SK-N-SH (cell line): ENCODE data around the gene RASSF9. TPM values are rescaled to one million over a fixed set of nuclear protein-coding genes. Genes with fewer than 3 reads are reported as not detected.
A peak's percentile ranks its signal among the peaks of the same experiment; 100 is the strongest.

Source experiments
- CTCF ChIA-PET: fragments of 300-600, 350-600 bp; formaldehyde crosslinking; extraction: SDS; loops from one replicate; lab custom pipeline; 2021; lab: Yijun Ruan, JAX
- POLR2A ChIA-PET: fragments of 350-600 bp; sonication (Branson Sonifier 250); formaldehyde crosslinking; extraction: SDS; loops from one replicate; lab custom pipeline; 2020; ENCODE audit warnings: antibody characterized with exemption, inconsistent platforms; lab: Yijun Ruan, JAX
- DNase-seq: peaks from one replicate; pipeline ENCODE4 v3.0.0; 2012
- H2AFZ ChIP-seq: fragments of 200-600 bp; sonication (generic); 2 replicates; pipeline ENCODE4 v1.8.1; 2016; ENCODE audit warnings: antibody characterized with exemption, mild to moderate bottlenecking, low read depth
- H3F3A ChIP-seq: fragments of 200-600 bp; sonication (generic); replicated peaks from 2 replicates; pipeline ENCODE3; 2016; ENCODE audit warnings: antibody characterized with exemption, mild to moderate bottlenecking; ENCODE audit not compliant: insufficient read depth
- H3K27ac ChIP-seq, 2 experiments: fragments of 200-500 bp in 1 of 2; fragments of 200-600 bp in 1 of 2; sonication (Bioruptor generic) in 1 of 2; sonication (generic), shearing (Covaris generic) in 1 of 2; 2 replicates each; pipeline versions ENCODE4 v1.5.1 to v1.6.1; 2014 to 2016; ENCODE audit warnings: low read depth in 2 of 2, inconsistent platforms in 1 of 2, low read length in 1 of 2, mild to moderate bottlenecking in 1 of 2, mixed read lengths in 1 of 2
- H3K27me3 ChIP-seq: fragments of 200-600 bp; sonication (generic), shearing (Covaris generic); 2 replicates; pipeline ENCODE4 v1.6.1; 2016; ENCODE audit warnings: mixed run types; ENCODE audit not compliant: insufficient read depth
- H3K36me3 ChIP-seq, 2 experiments: fragments of 200-500 bp in 1 of 2; fragments of 200-600 bp in 1 of 2; sonication (Bioruptor generic) in 1 of 2; sonication (generic) in 1 of 2; replicated peaks in 1 of 2; 2 replicates each; pipeline versions ENCODE3 to v1.5.1; 2014 to 2016; ENCODE audit warnings: low read length in 1 of 2, mild to moderate bottlenecking in 1 of 2; ENCODE audit not compliant: insufficient read depth in 2 of 2, control insufficient read depth in 1 of 2
- H3K4me1 ChIP-seq, 2 experiments: fragments of 200-500 bp in 1 of 2; fragments of 200-600 bp in 1 of 2; sonication (Bioruptor generic) in 1 of 2; sonication (generic), shearing (Covaris generic) in 1 of 2; 2 replicates each; pipeline versions ENCODE4 v1.5.1 to v1.6.1; 2014 to 2016; ENCODE audit warnings: low read depth in 1 of 2, low read length in 1 of 2, mixed run types in 1 of 2; ENCODE audit not compliant: insufficient read depth in 2 of 2, control insufficient read depth in 1 of 2
- H3K4me2 ChIP-seq: fragments of 200-600 bp; sonication (generic), shearing (Covaris generic); 2 replicates; pipeline ENCODE4 v1.6.1; 2017; ENCODE audit warnings: mixed run types
- H3K4me3 ChIP-seq, 2 experiments: fragments of 200-500 bp in 1 of 2; fragments of 200-600 bp in 1 of 2; sonication (Bioruptor generic) in 1 of 2; sonication (generic), shearing (Covaris generic) in 1 of 2; 2 replicates each; pipeline versions ENCODE4 v1.5.1 to v1.8.1; 2014 to 2016; ENCODE audit warnings: low read depth in 2 of 2, inconsistent platforms in 1 of 2, low read length in 1 of 2, mild to moderate bottlenecking in 1 of 2, mixed read lengths in 1 of 2, moderate library complexity in 1 of 2
- H3K79me2 ChIP-seq: fragments of 200-600 bp; sonication (generic); 2 replicates; pipeline ENCODE4 v1.8.1; 2017; ENCODE audit warnings: mild to moderate bottlenecking; ENCODE audit not compliant: insufficient read depth
- H3K9ac ChIP-seq: fragments of 200-600 bp; sonication (generic); 2 replicates; pipeline ENCODE4 v1.6.1; 2017; ENCODE audit warnings: mixed run types
- H3K9me2 ChIP-seq: fragments of 200-600 bp; sonication (generic); 2 replicates; pipeline ENCODE4 v1.6.1; 2017; ENCODE audit warnings: mixed run types
- H3K9me3 ChIP-seq: fragments of 200-600 bp; sonication (generic); 2 replicates; pipeline ENCODE4 v1.6.1; 2017; ENCODE audit warnings: mixed run types, mild to moderate bottlenecking, moderate library complexity
- H4K20me1 ChIP-seq: fragments of 200-600 bp; sonication (generic); 2 replicates; pipeline ENCODE4 v1.6.1; 2017; ENCODE audit warnings: mild to moderate bottlenecking, mixed run types; ENCODE audit not compliant: insufficient read depth
- CHD2 ChIP-seq: fragments of 150-350 bp; IDR thresholded peaks from 2 replicates; pipeline ENCODE4 v1.6.1; 2018; ENCODE audit warnings: low read length; ENCODE audit not compliant: partially characterized antibody
- ELF1 ChIP-seq: IDR thresholded peaks from 2 replicates; pipeline ENCODE4 v1.4.0; 2012
- EP300 ChIP-seq, 2 experiments: IDR thresholded peaks; 2 replicates each; pipeline versions ENCODE4 v1.4.0 to v1.6.1; 2012; ENCODE audit warnings: borderline replicate concordance in 1 of 2, low read depth in 1 of 2, low read length in 1 of 2
- GATA2 ChIP-seq: sonication (generic); formaldehyde crosslinking; IDR thresholded peaks from 2 replicates; pipeline ENCODE4 v1.5.0; 2020; ENCODE audit warnings: mild to moderate bottlenecking, missing genetic modification reagents
- JUND ChIP-seq: IDR thresholded peaks from 2 replicates; pipeline ENCODE4 v1.4.0; 2012
- MXI1 ChIP-seq: IDR thresholded peaks from 2 replicates; pipeline ENCODE4 v1.6.1; 2012; ENCODE audit warnings: mild to moderate bottlenecking, low read depth, low read length, improper control_type of control experiment
- NFIC ChIP-seq: IDR thresholded peaks from 2 replicates; pipeline ENCODE4 v1.4.0; 2012; ENCODE audit warnings: borderline replicate concordance
- NRF1 ChIP-seq: IDR thresholded peaks from 2 replicates; pipeline ENCODE4 v1.6.1; 2012; ENCODE audit warnings: low read depth, mild to moderate bottlenecking, low read length
- PBX3 ChIP-seq: IDR thresholded peaks from 2 replicates; pipeline ENCODE4; 2012
- POLR2AphosphoS5 ChIP-seq: IDR thresholded peaks from 2 replicates; pipeline ENCODE4 v1.6.1; 2012; ENCODE audit warnings: low read depth, low read length
- RCOR1 ChIP-seq: fragments of 150-350 bp; IDR thresholded peaks from 2 replicates; pipeline ENCODE4 v1.6.1; 2017; ENCODE audit warnings: antibody characterized with exemption, low read length
- RFX5 ChIP-seq: IDR thresholded peaks from 2 replicates; pipeline ENCODE4 v1.6.1; 2012; ENCODE audit warnings: mild to moderate bottlenecking, improper control_type of control experiment, low read length
- SIN3A ChIP-seq: IDR thresholded peaks from 2 replicates; pipeline ENCODE4 v1.6.1; 2012; ENCODE audit warnings: low read depth, mild to moderate bottlenecking, low read length, moderate library complexity, borderline replicate concordance
- SMC3 ChIP-seq: IDR thresholded peaks from 2 replicates; pipeline ENCODE4 v1.6.1; 2012; ENCODE audit warnings: low read depth, low read length, improper control_type of control experiment
- TAF1 ChIP-seq: IDR thresholded peaks from 2 replicates; pipeline ENCODE4 v1.6.1; 2012; ENCODE audit warnings: low read depth, mild to moderate bottlenecking, low read length, moderate library complexity, borderline replicate concordance
- TEAD4 ChIP-seq: IDR thresholded peaks from 2 replicates; pipeline ENCODE4 v1.4.0; 2012; ENCODE audit warnings: mild to moderate bottlenecking, borderline replicate concordance; ENCODE audit not compliant: insufficient read depth
- YY1 ChIP-seq: IDR thresholded peaks from 2 replicates; pipeline ENCODE4 v1.4.0; 2012; ENCODE audit warnings: low read depth, mild to moderate bottlenecking
- WGBS: methylation state at CpG from one replicate; pipeline ENCODE4 v1.1.6; 2017; ENCODE audit warnings: low lambda C conversion rate; 5-methylcytosine and 5-hydroxymethylcytosine counted together
- polyA plus RNA-seq, 3 experiments: library from polyadenylated mRNA; depleted of rRNA; stranded (reverse); fragments of >200 nt; gene quantifications; 2 replicates each; pipeline ENCODE4 v1.2.3, GENCODE V29; 2012
- TF ChIP-seq, protein P1 (sequence below): fragments of 200-600 bp; sonication (generic); IDR thresholded peaks from 2 replicates; pipeline ENCODE4 v1.6.1; 2017; ENCODE audit warnings: antibody characterized with exemption, mild to moderate bottlenecking, moderate library complexity

RASSF9 gene
- polyA plus RNA-seq, 1 of the 3 experiments (the other 2 are of a cell fraction), result 0.21 TPM

GRCh38 chr12:85803923-85804322 is 32.3 kb downstream of the RASSF9 start:
- H3K4me2 ChIP-seq, result no peak overlapping the region
- no peak overlapping the region for H3K4me3 ChIP-seq
- POLR2A ChIA-PET, result no interaction called here
- no peaks in the 10 kb centered on the region for H3K36me3 ChIP-seq
- H3F3A ChIP-seq, result no peaks in the 10 kb centered on the region
- H3K4me1 ChIP-seq, result peaks cover 0 to 9% of the 10 kb centered on the region in 2 experiments; a peak in 1 of 4 replicates
- no peak for DNase-seq
- no peak for TF ChIP-seq MXI1
- TF ChIP-seq CHD2, result no peak
- TF ChIP-seq SIN3A, result no peak
- no peak for TF ChIP-seq GATA2 (CRISPR knock-in tag)
- TF ChIP-seq RFX5, result no peak
- no peak for TF ChIP-seq YY1
- no peak for TF ChIP-seq NRF1
- TF ChIP-seq NFIC, result no peak
- TF ChIP-seq PBX3, result no peak
- TF ChIP-seq, protein P1, sequence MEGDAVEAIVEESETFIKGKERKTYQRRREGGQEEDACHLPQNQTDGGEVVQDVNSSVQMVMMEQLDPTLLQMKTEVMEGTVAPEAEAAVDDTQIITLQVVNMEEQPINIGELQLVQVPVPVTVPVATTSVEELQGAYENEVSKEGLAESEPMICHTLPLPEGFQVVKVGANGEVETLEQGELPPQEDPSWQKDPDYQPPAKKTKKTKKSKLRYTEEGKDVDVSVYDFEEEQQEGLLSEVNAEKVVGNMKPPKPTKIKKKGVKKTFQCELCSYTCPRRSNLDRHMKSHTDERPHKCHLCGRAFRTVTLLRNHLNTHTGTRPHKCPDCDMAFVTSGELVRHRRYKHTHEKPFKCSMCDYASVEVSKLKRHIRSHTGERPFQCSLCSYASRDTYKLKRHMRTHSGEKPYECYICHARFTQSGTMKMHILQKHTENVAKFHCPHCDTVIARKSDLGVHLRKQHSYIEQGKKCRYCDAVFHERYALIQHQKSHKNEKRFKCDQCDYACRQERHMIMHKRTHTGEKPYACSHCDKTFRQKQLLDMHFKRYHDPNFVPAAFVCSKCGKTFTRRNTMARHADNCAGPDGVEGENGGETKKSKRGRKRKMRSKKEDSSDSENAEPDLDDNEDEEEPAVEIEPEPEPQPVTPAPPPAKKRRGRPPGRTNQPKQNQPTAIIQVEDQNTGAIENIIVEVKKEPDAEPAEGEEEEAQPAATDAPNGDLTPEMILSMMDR, result no peak
- no peak for TF ChIP-seq SMC3
- no peaks in the 10 kb centered on the region for H3K9me2 ChIP-seq
- 78% methylated on average over 2 of the region's 2 CpGs for WGBS
- CTCF ChIA-PET, result no interaction called here
- H3K27me3 ChIP-seq, result no peaks in the 10 kb centered on the region
- no peak overlapping the region for H3K9ac ChIP-seq
- H2AFZ ChIP-seq, result 0 out of 2 replicates have a peak overlapping the region, but pooled peaks have one; percentile 65
- peak overlapping the region in 1 of 2 experiments; percentile 53; a peak in 1 of 4 replicates for H3K27ac ChIP-seq
- H4K20me1 ChIP-seq, result no peaks in the 10 kb centered on the region
- no peaks in the 10 kb centered on the region for H3K9me3 ChIP-seq
- H3K79me2 ChIP-seq, result no peaks in the 10 kb centered on the region

DNA sequence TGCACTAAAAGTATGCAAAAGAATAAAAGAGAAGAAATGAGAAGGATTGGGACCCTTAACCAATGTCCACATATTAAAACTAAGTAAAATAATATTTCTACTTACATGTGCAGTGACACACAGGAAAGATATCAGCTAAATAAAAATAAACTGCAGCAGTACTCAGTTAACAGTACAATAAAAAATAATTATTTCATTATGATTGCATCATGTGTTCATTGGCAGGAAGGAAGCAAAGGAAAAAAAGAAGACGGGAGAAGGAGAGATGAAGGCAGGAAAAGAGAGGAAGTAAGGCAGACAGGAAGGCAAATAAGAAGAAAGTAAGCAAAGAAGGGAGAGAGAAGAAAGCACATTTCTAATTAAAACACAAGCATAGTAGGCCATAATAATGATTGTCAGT is 33.0 kb downstream of the RASSF9 start:
- H3K4me3 ChIP-seq, result no peak overlapping the region
- peaks cover 0 to 9% of the 10 kb centered on the region in 2 experiments; a peak in 1 of 4 replicates for H3K4me1 ChIP-seq
- H3K9ac ChIP-seq, result no peak overlapping the region
- H3K27me3 ChIP-seq, result no peaks in the 10 kb centered on the region
- no peaks in the 10 kb centered on the region for H3F3A ChIP-seq
- H3K9me2 ChIP-seq, result no peaks in the 10 kb centered on the region
- WGBS, result 61% methylated on average over 1 of the region's 1 CpG
- peak overlapping the region; percentile 65 for H2AFZ ChIP-seq
- H3K9me3 ChIP-seq, result no peaks in the 10 kb centered on the region
- POLR2A ChIA-PET, result no interaction called here
- CTCF ChIA-PET, result interaction anchor here (0.7 kb wide), 1 partner anchor 91 kb away, joined by 3 read pairs; no protein-coding TSS in a partner anchor
- no peak for DNase-seq
- no peaks in the 10 kb centered on the region for H4K20me1 ChIP-seq
- H3K27ac ChIP-seq, result peak overlapping the region in 1 of 2 experiments; percentile 16; a peak in 1 of 4 replicates
- no peaks in the 10 kb centered on the region for H3K79me2 ChIP-seq
- TF ChIP-seq JUND (no peak), ELF1 (no peak), TAF1 (no peak), RCOR1 (no peak), EP300 (IDR thresholded peaks at IDR 0.05; ENCODE audit: borderline replicate concordance in 1 of 2, low read depth in 1 of 2, low read length in 1 of 2) (no peak), NFIC (no peak), TEAD4 (no peak), POLR2AphosphoS5 (no peak)
- H3K4me2 ChIP-seq, result no peak overlapping the region
- no peaks in the 10 kb centered on the region for H3K36me3 ChIP-seq
